ENCODE measurements around the gene MAMDC2.

The MAMDC2 gene

GRCh38 chr9:70055406-70056210 is 12.0 kb downstream of the MAMDC2 start:
- TF ChIP-seq CTCF (IDR thresholded peaks at IDR 0.05; ENCODE audit: insufficient read depth, low read length, missing control alignments), result no peak
- ChIA-PET CTCF (interaction anchor here (1.1 to 4.8 kb wide), 6 partner anchors 16 to 58 kb away, joined by 3 to 21 read pairs (median 4); no protein-coding TSS in a partner anchor), POLR2A (no interaction called here)
- no peak for DNase-seq (ENCODE audit: low read depth, low spot score)
- H3K4me3 ChIP-seq (ENCODE audit: low read depth, low read length), result no peak overlapping the region

- POLR2A ChIA-PET, result no interaction called here
Observed at GRCh38 chr9:70056211-70056944, 12.7 kb downstream of the MAMDC2 start.

GRCh38 chr9:70058569-70059116 is 15.0 kb downstream of the MAMDC2 start:
- POLR2A ChIA-PET, result no interaction called here

More at GRCh38 chr9:70056211-70056944, 12.7 kb downstream of the MAMDC2 start:
- no peak overlapping the region for H3K4me3 ChIP-seq (ENCODE audit: low read depth, low read length)
- CTCF ChIA-PET, result interaction anchor here (1.1 to 4.8 kb wide), 4 partner anchors 15 to 58 kb away, joined by 3 to 21 read pairs (median 4); no protein-coding TSS in a partner anchor
- DNase-seq (ENCODE audit: low read depth, low spot score), result no peak
- no peak for TF ChIP-seq CTCF (IDR thresholded peaks at IDR 0.05; ENCODE audit: insufficient read depth, low read length, missing control alignments)

GRCh38 chr9:70060148-70060882 is 16.7 kb downstream of the MAMDC2 start:
- DNase-seq (ENCODE audit: low read depth, low spot score), result no peak
- ChIA-PET POLR2A (no interaction called here), CTCF (interaction anchor here (1.0 to 4.3 kb wide), 3 partner anchors 9 to 52 kb away, joined by 3 to 20 read pairs (median 4); no protein-coding TSS in a partner anchor)
- H3K4me3 ChIP-seq (ENCODE audit: low read depth, low read length), result no peak overlapping the region
- TF ChIP-seq CTCF (IDR thresholded peaks at IDR 0.05; ENCODE audit: insufficient read depth, low read length, missing control alignments), result no peak

More at GRCh38 chr9:70058569-70059116, 15.0 kb downstream of the MAMDC2 start:
- CTCF ChIA-PET, result interaction anchor here (4.3 kb wide), 1 partner anchor 53 kb away, joined by 20 read pairs; no protein-coding TSS in a partner anchor
- H3K4me3 ChIP-seq (ENCODE audit: low read depth, low read length), result no peak overlapping the region
- no peak for TF ChIP-seq CTCF (IDR thresholded peaks at IDR 0.05; ENCODE audit: insufficient read depth, low read length, missing control alignments)
- no peak for DNase-seq (ENCODE audit: low read depth, low spot score)

- POLR2A ChIA-PET, result no interaction called here
- no peak overlapping the region for H3K4me3 ChIP-seq (ENCODE audit: low read depth, low read length)
- CTCF ChIA-PET, result interaction anchor here (4.3 kb wide), 1 partner anchor 51 kb away, joined by 20 read pairs; no protein-coding TSS in a partner anchor
- no peak for DNase-seq (ENCODE audit: low read depth, low spot score)
- TF ChIP-seq CTCF (IDR thresholded peaks at IDR 0.05; ENCODE audit: insufficient read depth, low read length, missing control alignments), result no peak
Observed at GRCh38 chr9:70060883-70061507, 17.3 kb downstream of the MAMDC2 start.

Data from AG04449 (cell line).